Dermis blood vessel endothelial cell (primary cell): ENCODE data around the gene DDX3X. TPM values are rescaled to one million over a fixed set of nuclear protein-coding genes. Genes with fewer than 3 reads are reported as not detected.

Experiments
- total RNA-seq: library from RNA; depleted of rRNA; stranded (reverse); fragments of >200 nt; gene quantifications from 2 replicates; pipeline ENCODE4 v1.2.3, GENCODE V29; 2014

The DDX3X gene
- total RNA-seq, 1 donor from 2014 or later, result 470 TPM

Other genes starting within 250 kb of the DDX3X start
- 94.6 and 183 TPM in 2 replicates for gene USP9X, start 248.7 kb upstream of the DDX3X start, total RNA-seq
- not detected in 2 replicates for gene NYX, start 113.2 kb downstream of the DDX3X start, total RNA-seq